ENCODE measurements around the gene RAB7B.
"Not testable (repeated sequence)": the region's sequence is repeated elsewhere in the genome, so short reads cannot be mapped to it uniquely, and the experiment has no call there.

Gene RAB7B

GRCh38 chr1:206003854-206004800 is 932 bp upstream of the RAB7B start:
- no peak for TF ChIP-seq CTCF (IDR thresholded peaks at IDR 0.05; ENCODE audit: extremely low read depth, missing control alignments)
- no peak for DNase-seq (ENCODE audit: low spot score)

DNA sequence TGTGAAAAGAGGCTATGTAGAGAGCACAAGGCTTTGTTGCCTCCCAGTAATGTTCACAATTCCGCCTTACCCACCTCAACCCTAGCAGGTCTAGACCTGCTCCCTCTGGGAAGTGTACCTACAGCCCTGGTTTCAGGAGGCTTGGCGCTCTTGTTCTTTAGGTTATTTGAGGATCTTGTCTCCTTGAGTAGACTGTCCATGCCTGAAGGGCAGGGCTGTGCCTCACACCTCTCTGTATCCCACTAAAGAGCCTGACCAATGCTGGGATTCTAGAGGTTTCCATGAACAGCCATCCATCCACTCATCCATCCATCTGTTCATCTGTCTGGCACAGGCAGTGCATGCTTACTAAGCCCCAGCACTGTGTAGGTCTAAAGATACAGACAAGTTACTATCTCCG is 1.0 kb downstream of the RAB7B start:
- no peak for TF ChIP-seq CTCF (IDR thresholded peaks at IDR 0.05; ENCODE audit: extremely low read depth, missing control alignments)
- no peak for DNase-seq (ENCODE audit: low spot score)

GRCh38 chr1:206001476-206001888 is 1.7 kb downstream of the RAB7B start:
- TF ChIP-seq CTCF (IDR thresholded peaks at IDR 0.05; ENCODE audit: extremely low read depth, missing control alignments) = no peak
- DNase-seq (ENCODE audit: low spot score) = no peak

DNA sequence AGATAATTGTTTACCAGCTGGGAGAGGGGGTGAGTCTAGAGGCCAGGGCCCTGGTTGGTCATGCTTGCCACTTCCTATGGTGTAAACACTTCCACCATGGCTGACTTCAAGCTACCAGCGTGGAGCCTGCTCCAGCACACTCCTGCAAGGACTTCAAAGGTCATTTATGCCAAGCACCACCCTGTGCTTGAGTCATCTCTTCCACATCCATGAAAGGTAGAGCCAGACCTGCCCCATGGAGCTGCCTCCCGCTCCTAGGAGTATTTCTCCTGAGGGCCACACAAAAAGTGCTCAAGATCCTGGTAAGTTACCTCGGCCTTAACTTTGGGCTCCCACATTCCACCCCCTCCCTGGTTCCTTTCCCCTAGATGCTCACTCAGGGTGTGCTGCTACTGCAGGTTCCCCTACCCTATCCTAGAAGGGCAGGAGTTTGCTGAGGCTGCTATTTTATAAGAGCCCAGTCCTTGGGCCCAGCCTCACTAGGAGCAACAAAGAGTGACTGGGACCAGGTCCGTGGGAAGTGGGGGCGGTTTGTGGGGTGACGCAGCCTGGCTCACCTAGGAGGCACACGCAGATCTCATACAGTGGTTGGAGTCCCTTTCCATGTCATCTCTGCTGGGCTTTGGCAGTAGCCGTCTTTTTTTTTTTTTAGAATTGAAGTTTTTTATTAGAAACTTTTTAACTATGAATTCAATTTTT is 2.4 kb downstream of the RAB7B start:
- no peak for TF ChIP-seq CTCF (IDR thresholded peaks at IDR 0.05; ENCODE audit: extremely low read depth, missing control alignments)
- no peak for DNase-seq (ENCODE audit: low spot score)

DNA sequence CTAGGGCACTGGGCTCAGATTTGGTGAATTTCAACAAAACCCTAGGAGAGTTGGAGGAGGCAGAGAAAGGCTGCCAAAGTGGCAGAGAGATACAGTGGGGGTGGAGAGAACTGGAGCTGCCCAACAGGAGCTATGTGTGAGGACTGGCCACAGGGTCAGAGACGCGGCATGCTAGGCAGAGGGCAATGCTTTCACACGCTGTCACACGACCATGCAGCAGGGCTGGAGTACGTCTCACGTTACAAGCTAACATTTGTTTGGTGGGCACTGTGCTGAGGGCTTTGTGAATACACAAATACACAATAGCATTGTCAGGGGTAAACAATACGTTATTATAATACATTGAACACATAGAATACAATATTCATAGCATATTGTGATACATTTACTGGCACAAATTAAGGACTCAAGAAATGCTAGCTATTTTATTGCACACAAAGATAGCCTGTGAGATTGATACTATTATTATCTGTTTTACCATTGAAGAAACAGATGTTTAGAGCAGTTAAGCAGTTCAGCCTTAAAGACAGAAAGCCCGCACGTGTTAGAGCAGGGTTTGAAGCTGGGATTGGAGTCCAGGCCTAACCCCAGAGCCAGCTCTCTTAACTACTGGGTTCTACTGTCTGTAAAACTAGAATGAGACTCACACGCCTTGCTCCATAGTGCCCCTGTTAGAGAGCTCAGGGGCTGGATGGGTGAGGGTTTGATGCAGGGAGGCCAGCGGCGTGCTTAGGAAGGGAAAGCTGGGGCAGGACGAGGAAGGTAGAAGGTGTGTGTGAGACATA is 4.5 kb downstream of the RAB7B start:
- no peak for TF ChIP-seq CTCF (IDR thresholded peaks at IDR 0.05; ENCODE audit: extremely low read depth, missing control alignments)

GRCh38 chr1:205996641-205997040 is 6.6 kb downstream of the RAB7B start:
- DNase-seq (ENCODE audit: low spot score) = not testable (repeated sequence)

More for the DNA sequence above, 4.5 kb downstream of the RAB7B start:
- DNase-seq (ENCODE audit: low spot score) = no peak

GRCh38 chr1:205994346-205994745 is 8.8 kb downstream of the RAB7B start:
- DNase-seq (ENCODE audit: low spot score) = no peak
- TF ChIP-seq CTCF (IDR thresholded peaks at IDR 0.05; ENCODE audit: extremely low read depth, missing control alignments) = no peak

Data from GM20000 (cell line).